GM18517 (cell line): ENCODE data around the gene DBN1.

Experiments used
- ATAC-seq: cut with Tn5 transposase; IDR thresholded peaks from one replicate; pipeline ENCODE4 v1.9.1; 2021; ENCODE audit warnings: mild to moderate bottlenecking, moderate library complexity; ENCODE audit not compliant: unreplicated experiment

DBN1 gene

GRCh38 chr5:177457852-177458681 is 15.4 kb downstream of the DBN1 start:
- ATAC-seq: no peak

DNA sequence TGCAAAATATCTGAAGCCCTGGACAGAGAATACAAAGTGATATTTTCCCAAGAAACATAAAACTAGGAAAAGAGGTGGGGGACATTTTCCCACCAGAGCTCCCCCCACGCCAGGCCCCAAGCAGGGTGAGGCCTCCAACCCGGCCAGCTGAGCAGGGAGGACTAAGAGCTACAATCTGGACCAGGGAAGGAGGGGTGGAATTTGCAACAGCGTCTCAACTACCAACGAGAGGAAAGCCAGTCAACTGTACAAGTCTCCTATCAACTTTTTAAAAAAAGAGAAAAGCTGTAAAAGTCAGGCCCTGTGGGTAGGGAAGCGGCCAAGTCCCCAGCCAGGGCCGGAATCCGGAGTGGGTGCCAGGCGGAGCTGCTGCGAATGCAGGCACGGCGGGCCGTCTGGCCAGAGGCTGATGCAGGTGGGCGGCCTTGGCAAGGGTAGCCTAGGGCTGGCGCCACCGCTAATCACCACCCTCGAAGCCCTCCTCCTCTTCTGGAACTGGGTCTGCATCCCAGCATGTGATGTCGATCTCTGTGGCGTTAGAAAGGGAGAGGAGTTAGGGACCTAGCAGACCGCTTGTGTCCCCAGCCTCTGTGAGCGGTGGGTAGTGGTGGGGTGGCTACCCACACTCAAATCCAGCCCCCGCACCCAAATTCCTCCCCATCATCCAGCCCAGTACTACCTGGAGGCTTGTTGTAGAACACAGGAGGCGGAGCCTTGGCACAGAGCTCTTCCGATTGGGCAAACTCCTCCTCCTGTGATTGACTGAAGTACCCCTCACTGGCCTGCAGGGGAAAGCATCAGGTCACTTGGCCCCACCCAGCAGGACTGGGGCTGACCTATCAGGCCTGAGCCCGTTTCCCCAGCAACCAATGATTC is 16.2 kb downstream of the DBN1 start:
- peak; percentile 38 for ATAC-seq

- ATAC-seq: no peak
Measured at GRCh38 chr5:177456591-177456964, 16.9 kb downstream of the DBN1 start.

- peak; percentile 17 for ATAC-seq
Measured at GRCh38 chr5:177455661-177456590, 17.5 kb downstream of the DBN1 start.

GRCh38 chr5:177455036-177455660 is 18.3 kb downstream of the DBN1 start:
- peak; percentile 56 for ATAC-seq

DNA sequence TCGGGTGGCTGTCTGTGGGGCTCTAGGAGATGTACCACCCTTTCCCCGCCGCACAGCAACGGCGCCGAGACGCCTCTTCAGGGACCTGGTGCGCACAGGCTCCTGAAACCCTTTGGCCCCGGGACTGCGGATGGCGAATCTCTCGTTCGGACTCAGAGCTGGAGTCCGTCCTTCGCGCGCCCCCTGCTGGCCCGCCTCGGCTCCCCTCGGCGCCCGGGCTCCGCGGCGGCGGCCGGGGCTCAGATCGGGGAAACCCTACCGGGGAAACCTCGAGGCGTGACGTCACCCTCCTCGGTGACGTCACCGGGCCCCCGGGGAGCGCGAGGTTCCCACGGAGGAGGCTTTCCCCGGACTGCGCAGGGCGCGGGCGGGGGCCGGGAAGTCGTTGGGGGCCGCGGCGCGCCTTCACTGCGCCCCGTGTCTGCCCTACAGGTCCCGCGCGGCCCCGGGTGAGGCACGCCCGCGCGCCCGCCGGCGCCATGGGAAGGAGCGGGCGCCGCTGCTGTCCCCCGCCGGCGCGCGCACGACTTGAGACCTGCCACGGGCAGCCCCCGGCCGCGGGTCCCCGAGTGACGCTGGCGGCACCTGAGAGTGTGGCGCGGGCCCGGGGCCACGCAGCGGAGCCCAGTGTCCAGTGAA is 18.9 kb downstream of the DBN1 start:
- peak; percentile 33 for ATAC-seq

- no peak for ATAC-seq
Measured at GRCh38 chr5:177453852-177454396, 19.5 kb downstream of the DBN1 start.

- ATAC-seq: no peak
Measured at GRCh38 chr5:177452688-177453638, 20.5 kb downstream of the DBN1 start.

GRCh38 chr5:177450667-177451424 is 22.6 kb downstream of the DBN1 start:
- no peak for ATAC-seq

- ATAC-seq: no peak
Measured at GRCh38 chr5:177449140-177450061, 24.0 kb downstream of the DBN1 start.

DNA sequence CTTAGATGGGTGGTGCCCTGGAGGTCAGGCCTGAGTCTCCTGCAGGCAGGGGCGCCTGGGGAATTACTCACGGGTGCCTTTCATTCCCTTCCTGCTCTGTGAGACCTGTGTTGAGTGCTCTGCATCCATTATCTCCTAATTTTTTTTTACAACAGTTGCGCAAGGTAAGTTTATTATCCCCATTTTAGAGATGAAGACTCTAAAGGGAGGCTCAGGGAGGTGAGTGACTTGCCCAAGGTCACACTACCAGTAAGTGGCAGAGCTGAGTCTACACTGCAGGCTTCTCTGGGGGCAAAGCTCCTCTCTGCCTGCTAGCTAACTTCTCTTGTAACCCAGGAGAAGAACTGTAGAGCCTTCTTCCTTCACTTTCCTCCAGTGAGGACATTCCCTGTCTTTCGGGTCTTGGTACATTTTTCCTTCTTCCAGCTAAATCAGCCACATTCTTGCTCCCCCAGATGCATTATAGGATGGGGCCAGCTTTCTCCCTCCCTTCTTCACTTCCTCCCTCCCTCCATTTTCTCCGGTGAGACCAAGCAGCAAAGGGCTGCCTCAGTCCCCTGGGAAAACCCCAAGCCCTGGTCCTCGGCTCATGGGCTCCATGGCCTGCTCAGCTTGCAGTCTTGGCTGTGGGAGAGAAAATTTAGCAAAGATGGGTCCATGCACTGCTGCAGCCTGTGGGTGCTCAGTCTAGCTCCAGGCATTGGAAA is 25.0 kb downstream of the DBN1 start:
- ATAC-seq: no peak

GRCh38 chr5:177447611-177448243 is 25.7 kb downstream of the DBN1 start:
- no peak for ATAC-seq

DNA sequence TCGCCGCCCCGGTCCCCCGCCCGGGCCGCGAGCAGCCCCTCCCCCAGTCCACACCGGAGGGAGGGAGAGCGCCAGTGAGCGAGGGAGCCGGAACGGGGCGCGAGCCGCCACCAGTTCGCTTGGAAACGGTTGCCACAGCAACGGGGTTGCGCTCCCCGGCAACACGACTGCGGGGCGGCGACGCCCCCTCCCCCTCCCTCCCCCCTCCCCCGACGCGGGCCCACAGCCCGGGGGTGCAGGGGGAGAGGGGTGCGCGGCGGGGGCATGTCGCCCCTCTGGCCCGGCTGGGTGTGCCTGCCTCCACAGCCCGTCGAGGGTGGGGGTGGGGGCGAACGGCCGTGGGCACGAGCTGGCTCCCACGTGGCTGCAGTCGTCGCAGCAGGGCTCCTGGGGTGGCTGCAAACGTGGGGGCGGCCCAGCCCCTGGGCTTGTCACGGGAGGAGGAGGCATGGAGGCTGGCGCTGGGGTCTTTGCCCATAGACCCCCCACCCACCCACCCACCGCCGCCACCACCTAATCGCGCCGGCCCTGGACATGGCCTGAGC is 26.3 kb downstream of the DBN1 start:
- ATAC-seq: peak; percentile 31

DNA sequence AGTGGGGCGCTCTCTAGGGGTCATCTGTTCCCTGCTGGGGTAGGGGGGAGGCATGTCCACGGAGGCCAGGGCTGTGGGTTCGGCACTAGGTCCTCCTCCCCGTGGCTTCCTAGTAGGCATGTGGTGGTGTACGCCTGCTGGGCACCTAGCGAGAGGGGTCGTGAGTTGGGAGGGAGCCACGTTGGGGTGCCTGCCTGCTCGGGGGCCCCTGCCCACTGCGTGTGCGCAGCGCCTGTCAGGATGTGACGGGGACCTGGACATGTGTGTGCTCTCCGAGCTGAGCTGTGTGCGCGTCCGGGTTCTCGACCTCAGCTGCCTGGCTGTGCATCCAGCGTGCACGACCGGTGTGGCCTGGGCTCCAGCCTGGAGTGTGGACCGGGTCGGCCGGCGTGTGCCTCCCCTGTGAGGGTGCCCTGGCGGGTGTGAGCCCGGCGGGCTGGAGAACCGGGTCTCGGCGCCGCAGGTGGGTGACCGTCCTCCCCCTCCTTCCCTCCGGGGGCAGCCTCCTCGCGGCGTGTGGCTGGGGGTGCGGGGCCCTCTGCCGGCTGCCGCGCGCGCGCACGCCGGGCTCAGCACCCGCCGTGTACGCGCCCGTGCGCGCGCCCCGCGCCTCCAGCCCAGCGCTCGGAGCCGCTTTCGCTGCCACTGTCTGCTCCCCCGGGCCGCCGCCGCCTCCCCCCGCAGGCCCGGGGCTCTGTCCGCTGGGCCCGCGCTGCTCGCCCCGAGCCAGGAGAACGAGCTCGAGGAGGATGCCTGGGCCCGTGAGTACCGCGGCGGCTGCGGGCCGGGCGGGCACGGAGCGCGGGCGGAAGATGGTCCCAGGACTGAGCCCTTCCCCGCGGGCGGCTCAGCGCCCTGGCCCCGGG is 27.0 kb downstream of the DBN1 start, which contains the start of gene PRR7:
PRR7 (plus strand) TSS at position 615 of the 866 bp plus-strand sequence. CDS start 8,254 bp downstream, outside the sequence.
- ATAC-seq: peak; percentile 53
